ENCODE results near the gene SVIL. TPM values are rescaled to one million over a fixed set of nuclear protein-coding genes. Genes with fewer than 3 reads are reported as not detected.
A peak's percentile ranks its signal among the peaks of the same experiment; 100 is the strongest.
"Not testable (repeated sequence)": the region's sequence is repeated elsewhere in the genome, so short reads cannot be mapped to it uniquely, and the experiment has no call there.

SVIL gene
- total RNA-seq, 2 donors from 2014 or later, result 12.2 to 14.2 TPM

DNA sequence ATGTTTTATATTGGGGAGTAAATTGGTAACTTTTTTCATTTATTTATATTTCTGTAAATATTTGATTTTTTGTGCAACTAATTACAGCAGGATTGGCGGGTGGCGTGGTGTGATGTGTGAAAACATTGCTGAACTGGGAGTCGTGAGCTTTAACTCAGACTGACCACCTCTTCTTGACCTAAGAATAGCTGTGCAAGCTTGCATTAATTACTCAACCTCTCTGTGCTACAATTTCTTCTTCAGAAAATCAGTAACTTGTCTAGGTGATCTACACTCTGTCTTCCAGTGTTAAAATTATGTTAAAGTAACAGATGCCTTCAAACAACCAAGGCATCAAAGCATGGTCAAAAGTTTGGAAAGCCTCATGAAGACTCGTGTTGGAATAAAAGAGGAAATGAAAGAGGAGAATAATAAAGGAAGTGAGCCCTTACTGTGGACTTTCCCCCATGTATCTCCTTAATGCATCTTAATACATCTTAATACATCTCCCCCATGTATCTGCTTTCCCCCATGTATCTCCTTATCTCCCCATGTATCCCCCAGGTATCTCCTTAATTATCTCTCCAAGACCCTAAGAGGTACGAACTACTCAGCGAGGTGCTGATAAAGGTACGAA, 71.2 kb downstream of the SVIL start:
- Mint-ChIP-seq H3K36me3 (ENCODE audit: insufficient read depth in 2 of 2) (no peaks in the 10 kb centered on the region), H3K4me1 (ENCODE audit: low read depth) (no peaks in the 10 kb centered on the region), H3K27me3 (ENCODE audit: low read depth) (no peaks in the 10 kb centered on the region), H3K4me3 (no peak overlapping the region), H3K9me3 (no peaks in the 10 kb centered on the region), H3K27ac (no peak overlapping the region)
- no peak for DNase-seq
- no peak for ATAC-seq (replicated peaks in 1 of 2)

DNA sequence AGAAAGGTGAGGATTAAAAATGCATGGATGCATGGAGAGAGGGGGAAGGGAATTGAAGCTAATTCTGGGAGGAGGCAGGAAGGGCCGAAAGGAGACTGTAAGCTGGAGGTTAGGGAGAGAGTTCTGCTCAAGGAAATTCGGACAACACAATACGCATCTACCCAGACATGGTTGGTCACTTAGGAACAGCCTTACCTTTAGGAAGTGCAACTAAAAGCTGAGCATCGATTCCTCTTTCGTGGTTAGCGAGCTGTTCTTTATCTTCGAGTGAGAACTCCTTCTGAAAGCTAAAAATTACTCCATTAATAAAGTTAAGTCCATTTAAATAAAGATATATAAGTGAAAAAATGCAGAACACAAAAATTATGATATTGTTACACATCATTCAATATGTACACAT, 71.8 kb downstream of the SVIL start:
- DNase-seq; H3K4me1 Mint-ChIP-seq (ENCODE audit: low read depth); H3K27me3 Mint-ChIP-seq (ENCODE audit: low read depth); ATAC-seq (replicated peaks in 1 of 2); H3K9me3 Mint-ChIP-seq; H3K27ac Mint-ChIP-seq; H3K36me3 Mint-ChIP-seq (ENCODE audit: insufficient read depth in 2 of 2); H3K4me3 Mint-ChIP-seq: not testable (repeated sequence)

DNA sequence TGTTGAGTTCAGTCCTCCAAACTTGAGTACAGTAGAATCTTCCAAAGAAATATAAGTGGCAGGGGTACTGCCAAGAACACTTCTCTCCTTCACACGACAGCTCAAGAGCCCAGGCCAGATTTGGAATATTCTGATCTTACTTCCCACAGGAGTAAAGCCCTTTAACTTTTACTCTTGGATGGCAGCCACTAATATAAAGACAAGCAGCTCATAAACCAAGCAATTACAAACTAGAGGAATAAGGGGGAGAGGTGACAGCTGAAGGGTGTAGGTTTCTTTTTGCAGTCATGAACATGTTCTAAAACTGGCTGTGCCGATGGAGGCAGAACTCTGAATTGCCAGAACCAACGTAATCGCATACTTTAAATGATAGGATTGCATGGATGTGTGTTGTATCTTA, 74.8 kb downstream of the SVIL start:
- ATAC-seq (replicated peaks in 1 of 2) (no peak), DNase-seq (no peak)
- no peaks in the 10 kb centered on the region for H3K4me1 Mint-ChIP-seq (ENCODE audit: low read depth)
- H3K9me3 Mint-ChIP-seq, result no peaks in the 10 kb centered on the region
- no peak overlapping the region for H3K4me3 Mint-ChIP-seq
- no peaks in the 10 kb centered on the region for H3K27me3 Mint-ChIP-seq (ENCODE audit: low read depth)
- no peaks in the 10 kb centered on the region for H3K36me3 Mint-ChIP-seq (ENCODE audit: insufficient read depth in 2 of 2)
- H3K27ac Mint-ChIP-seq, result no peak overlapping the region

DNA sequence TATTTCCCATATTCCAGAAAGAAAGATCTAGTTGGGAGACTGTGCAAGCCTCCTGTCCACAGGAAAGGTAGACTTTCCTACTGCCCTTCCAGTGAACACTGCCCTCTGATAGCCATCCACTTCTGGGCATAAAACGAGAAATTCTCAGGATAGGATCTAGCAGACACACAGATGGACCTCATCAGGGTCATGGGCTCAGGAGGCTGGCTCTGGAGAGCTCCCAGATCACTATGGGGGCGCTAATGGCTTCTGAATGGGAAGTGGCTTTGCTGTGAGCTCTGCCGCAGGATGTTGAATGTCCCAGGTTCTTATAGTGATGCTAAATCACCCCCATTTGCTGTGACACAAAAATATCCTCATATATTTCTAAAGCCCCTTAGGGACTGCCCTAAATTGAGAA, 77.1 kb downstream of the SVIL start:
- no peak for ATAC-seq (replicated peaks in 1 of 2)
- DNase-seq, result no peak
- H3K27me3 Mint-ChIP-seq (ENCODE audit: low read depth), result no peaks in the 10 kb centered on the region
- no peak overlapping the region for H3K4me3 Mint-ChIP-seq
- no peaks in the 10 kb centered on the region for H3K36me3 Mint-ChIP-seq (ENCODE audit: insufficient read depth in 2 of 2)
- no peaks in the 10 kb centered on the region for H3K4me1 Mint-ChIP-seq (ENCODE audit: low read depth)
- no peak overlapping the region for H3K27ac Mint-ChIP-seq
- H3K9me3 Mint-ChIP-seq, result no peaks in the 10 kb centered on the region

DNA sequence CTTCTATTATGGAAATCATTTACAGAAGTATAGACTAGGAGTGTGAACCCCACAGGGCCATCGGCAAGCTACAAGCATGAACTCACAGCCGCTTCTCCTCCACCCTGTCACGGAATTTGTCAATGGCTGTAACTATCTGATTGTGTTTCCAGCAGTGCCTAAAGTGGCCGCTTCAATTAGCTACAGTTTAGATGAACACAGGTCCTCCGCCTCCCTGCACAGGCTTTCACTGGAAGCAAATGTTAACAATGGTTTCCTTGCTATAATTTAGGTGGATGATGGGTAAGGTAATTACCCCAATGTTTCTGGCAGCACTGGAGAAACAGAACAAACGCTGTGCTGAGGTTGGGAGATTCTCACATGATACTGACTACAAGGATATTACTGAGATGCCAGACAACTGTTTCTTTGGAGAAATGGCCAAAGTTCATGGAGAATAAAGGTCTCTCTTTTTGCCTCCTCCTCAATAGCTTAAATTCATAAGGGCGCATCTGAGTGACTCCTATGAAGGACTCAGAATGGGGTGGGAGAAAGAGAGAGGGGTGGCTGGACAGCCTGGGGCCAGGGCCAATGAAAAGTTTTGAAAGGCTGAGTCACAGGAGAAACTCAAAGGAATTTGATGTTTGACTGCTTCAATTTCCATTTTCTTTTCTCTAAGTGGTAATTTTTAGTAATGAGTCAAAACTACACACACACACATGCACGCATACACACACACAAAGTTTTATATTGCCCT, 78.9 kb downstream of the SVIL start:
- no peak for DNase-seq
- H3K36me3 Mint-ChIP-seq (ENCODE audit: insufficient read depth in 2 of 2), result peaks cover 1 to 3% of the 10 kb centered on the region in 2 donors
- no peak for ATAC-seq (replicated peaks in 1 of 2)
- H3K4me1 Mint-ChIP-seq (ENCODE audit: low read depth), result no peaks in the 10 kb centered on the region
- H3K9me3 Mint-ChIP-seq, result no peaks in the 10 kb centered on the region
- no peak overlapping the region for H3K4me3 Mint-ChIP-seq
- H3K27ac Mint-ChIP-seq, result no peak overlapping the region
- H3K27me3 Mint-ChIP-seq (ENCODE audit: low read depth), result no peaks in the 10 kb centered on the region

DNA sequence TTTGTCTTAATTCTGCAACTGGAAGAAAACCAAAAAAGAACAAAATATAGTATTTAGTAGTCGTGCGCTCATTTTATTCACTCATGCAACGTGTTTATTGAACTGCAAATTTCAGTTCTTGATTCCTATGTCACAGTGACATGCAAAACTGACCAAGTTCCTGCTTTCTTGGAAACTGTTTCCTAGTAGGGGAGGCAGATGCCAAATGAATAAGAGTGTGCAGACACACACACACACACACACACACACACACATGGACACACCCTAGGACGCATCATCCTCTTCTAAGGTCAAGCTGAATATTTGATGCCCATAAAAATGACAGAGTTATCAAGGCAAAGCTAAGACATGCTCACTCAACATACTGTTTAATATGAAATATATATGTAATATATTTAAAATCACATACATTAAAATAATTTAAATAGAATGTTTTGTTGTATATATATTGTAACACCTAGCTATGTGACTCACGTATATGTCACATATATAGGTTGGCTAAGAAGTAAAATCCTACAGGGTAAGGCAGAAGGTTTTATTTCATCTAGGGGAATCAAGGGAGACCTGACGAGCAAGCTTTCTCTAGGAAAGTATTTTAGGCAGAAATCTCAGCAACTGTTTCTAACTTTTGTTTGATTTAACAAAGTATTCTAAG, 79.6 kb downstream of the SVIL start:
- Mint-ChIP-seq H3K4me1 (ENCODE audit: low read depth) (no peaks in the 10 kb centered on the region), H3K27me3 (ENCODE audit: low read depth) (no peaks in the 10 kb centered on the region), H3K4me3 (no peak overlapping the region)

DNA sequence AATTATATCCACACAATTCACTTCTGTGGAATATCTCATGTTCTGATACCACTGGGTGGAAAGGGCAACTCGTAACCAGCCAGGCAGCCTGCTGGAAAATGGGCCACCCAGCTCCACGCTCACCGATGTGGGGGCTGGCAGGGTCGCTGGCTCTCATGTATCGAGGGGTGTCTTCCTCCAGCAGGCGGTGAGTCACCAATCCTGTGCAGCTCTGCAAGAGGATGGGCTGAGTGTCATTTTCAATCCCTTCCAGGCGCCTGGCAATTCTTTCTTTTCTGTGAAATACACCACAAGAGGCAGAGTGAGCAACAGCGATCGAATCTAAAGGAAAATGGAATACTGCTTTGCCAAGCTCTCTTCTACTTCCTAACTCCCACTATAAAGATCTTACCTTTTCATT, 80.1 kb downstream of the SVIL start:
- H3K4me3 Mint-ChIP-seq, result no peak overlapping the region

More for the DNA sequence above, 79.6 kb downstream of the SVIL start:
- Mint-ChIP-seq H3K9me3 (no peaks in the 10 kb centered on the region), H3K27ac (peak overlapping the region; percentile 32), H3K36me3 (ENCODE audit: insufficient read depth in 2 of 2) (peaks cover 3 to 4% of the 10 kb centered on the region in 2 donors)
- ATAC-seq (replicated peaks in 1 of 2), result no peak
- no peak for DNase-seq

DNA sequence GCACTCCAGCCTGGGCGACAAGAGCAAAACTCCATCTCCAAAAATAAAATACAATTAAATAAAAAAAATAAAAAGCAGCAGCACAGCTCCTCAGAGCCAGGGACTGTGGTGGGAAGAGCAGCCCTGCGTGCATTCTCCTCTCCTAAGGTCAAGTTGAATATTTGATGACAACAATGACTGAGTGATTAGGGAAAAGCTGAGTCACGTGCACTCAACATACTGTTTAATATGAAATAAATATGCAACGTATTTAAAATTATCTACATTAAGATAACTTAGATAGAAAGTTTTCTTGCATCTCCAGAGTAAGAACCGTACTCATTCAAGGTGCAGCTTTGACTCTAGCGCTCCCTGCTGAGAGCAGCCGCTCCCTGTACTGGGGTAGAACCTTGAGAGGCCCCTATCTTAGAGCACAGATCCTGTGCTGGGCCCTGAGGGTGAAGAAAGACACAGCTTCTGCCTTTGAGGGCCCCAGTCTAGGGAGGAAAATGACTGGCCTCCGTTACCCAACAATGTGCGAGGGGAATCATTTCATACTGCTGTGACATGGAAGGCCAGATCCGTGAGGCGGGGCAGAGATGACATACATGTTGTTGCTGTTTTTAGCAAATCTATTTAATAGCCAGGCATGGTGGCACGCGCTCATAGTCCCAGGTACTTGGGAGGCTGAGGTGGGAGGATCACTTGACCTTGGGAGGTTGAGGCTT, 81.1 kb downstream of the SVIL start:
- Mint-ChIP-seq H3K4me3 (no peak overlapping the region), H3K9me3 (no peaks in the 10 kb centered on the region), H3K27ac (no peak overlapping the region), H3K27me3 (ENCODE audit: low read depth) (no peaks in the 10 kb centered on the region), H3K36me3 (ENCODE audit: insufficient read depth in 2 of 2) (peaks cover 3 to 4% of the 10 kb centered on the region in 2 donors), H3K4me1 (ENCODE audit: low read depth) (peaks cover under 1% of the 10 kb centered on the region)
- no peak for DNase-seq
- ATAC-seq (replicated peaks in 1 of 2), result no peak

More for the DNA sequence above, 80.1 kb downstream of the SVIL start:
- Mint-ChIP-seq H3K27me3 (ENCODE audit: low read depth) (no peaks in the 10 kb centered on the region), H3K9me3 (no peaks in the 10 kb centered on the region), H3K27ac (peak overlapping the region; percentile 32), H3K36me3 (ENCODE audit: insufficient read depth in 2 of 2) (peaks cover 3 to 4% of the 10 kb centered on the region in 2 donors), H3K4me1 (ENCODE audit: low read depth) (no peaks in the 10 kb centered on the region)
- ATAC-seq (replicated peaks in 1 of 2), result no peak
- no peak for DNase-seq

DNA sequence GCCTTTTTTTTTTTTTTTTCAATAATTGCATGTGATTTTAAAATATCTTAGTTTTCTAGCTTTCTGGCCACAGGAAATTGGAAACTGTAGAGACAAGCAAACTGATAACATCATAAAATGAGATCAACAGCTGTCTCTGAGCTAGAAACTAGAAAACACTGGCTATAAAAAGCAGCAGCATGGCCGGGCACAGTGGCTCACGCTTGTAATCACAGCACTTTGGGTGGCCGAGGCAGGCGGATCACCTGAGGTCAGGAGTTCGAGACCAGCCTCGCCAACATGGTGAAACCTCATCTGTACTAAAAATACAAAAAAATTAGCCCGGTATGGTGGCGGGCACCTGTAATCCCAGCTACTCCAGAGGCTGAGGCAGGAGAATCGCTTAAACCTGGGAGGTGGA, 81.7 kb downstream of the SVIL start:
- H3K4me1 Mint-ChIP-seq (ENCODE audit: low read depth); H3K27ac Mint-ChIP-seq; DNase-seq; H3K27me3 Mint-ChIP-seq (ENCODE audit: low read depth); H3K9me3 Mint-ChIP-seq; H3K4me3 Mint-ChIP-seq; H3K36me3 Mint-ChIP-seq (ENCODE audit: insufficient read depth in 2 of 2); ATAC-seq (replicated peaks in 1 of 2): not testable (repeated sequence)

DNA sequence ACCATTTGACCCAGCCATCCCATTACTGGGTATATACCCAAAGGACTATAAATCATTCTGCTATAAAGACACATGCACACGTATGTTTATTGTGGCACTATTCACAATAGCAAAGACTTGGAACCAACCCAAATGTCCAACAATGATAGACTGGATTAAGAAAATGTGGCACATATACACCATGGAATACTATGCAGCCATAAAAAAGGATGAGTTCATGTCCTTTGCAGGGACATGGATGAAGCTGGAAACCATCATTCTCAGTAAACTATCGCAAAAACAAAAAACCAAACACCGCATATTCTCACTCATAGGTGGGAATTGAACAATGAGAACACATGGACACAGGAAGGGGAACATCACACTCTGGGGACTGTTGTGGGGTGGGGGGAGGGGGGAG, 85.3 kb downstream of the SVIL start:
- not testable (repeated sequence) for H3K36me3 Mint-ChIP-seq (ENCODE audit: insufficient read depth in 2 of 2); DNase-seq; ATAC-seq (replicated peaks in 1 of 2); H3K27ac Mint-ChIP-seq; H3K4me1 Mint-ChIP-seq (ENCODE audit: low read depth); H3K9me3 Mint-ChIP-seq; H3K4me3 Mint-ChIP-seq; H3K27me3 Mint-ChIP-seq (ENCODE audit: low read depth)

DNA sequence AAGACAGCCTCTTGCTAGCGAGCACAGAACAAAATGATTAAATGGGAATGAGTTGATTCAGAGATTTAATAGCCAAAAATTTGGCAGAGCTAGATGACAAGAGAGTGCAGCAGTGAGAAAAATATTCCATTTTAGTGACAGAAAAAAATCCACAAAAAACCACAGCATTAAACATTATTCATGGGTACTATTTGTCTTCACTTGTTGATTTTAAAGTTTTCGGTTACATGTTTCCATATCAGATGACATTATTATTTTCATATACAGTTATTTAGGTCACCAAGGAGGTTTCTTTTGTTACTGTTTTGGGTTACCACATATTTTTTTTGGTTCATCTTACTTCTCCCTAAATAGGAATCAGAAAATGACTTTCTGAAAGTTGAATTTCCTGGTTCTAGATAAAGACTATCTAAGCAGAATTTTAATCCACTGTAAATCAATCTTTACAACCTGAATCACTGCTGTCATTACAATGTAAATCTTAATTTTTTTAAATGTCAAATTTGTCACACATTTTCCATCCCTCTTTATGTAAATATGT, 87.9 kb downstream of the SVIL start:
- Mint-ChIP-seq H3K4me3 (no peak overlapping the region), H3K27ac (no peak overlapping the region), H3K36me3 (ENCODE audit: insufficient read depth in 2 of 2) (peaks cover 3 to 7% of the 10 kb centered on the region in 2 donors), H3K27me3 (ENCODE audit: low read depth) (no peaks in the 10 kb centered on the region), H3K4me1 (ENCODE audit: low read depth) (peaks cover 9% of the 10 kb centered on the region), H3K9me3 (no peaks in the 10 kb centered on the region)
- DNase-seq (no peak), ATAC-seq (replicated peaks in 1 of 2) (no peak)

DNA sequence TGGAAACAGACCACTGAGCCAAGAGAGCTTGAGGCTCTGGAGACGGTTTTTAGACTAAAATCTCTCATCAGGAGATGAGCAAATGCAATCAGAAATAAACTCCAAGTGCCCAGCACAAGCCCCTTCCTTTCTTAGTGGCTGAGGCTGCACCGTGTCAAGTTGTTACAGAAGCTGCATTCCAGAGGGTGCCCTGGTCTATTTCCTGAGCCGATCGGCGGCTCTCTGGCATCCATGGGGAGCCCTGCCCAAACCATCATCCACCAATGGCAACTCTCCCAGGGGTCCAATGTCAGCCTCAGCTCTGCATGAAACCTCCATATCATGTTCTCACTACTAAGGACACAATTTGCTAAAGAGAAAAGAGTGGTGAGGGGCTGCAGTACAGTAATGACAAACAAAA, 89.6 kb downstream of the SVIL start:
- Mint-ChIP-seq H3K4me3 (no peak overlapping the region), H3K27ac (no peak overlapping the region)
- ATAC-seq (replicated peaks in 1 of 2), result no peak

DNA sequence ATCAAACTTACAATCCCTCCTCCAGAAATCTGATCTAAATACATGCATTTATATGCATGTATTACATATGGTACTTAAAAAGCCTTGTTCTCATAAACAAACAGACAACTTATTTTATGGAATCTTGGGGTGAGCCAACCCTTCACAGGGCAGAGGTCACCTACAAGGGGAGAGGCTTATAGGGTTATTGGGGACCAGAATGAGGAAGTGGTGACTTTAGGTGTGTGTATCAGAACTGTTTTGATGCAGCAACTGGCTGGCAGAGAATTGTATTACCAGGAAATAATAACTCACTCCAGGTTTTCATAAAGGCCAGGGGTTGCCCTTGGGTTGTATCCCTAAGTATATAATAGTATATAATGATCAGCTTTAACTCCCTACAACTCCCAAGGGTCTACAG, 91.1 kb downstream of the SVIL start:
- peaks cover 0 to 3% of the 10 kb centered on the region in 2 donors for H3K36me3 Mint-ChIP-seq (ENCODE audit: insufficient read depth in 2 of 2)
- no peak overlapping the region for H3K4me3 Mint-ChIP-seq
- H3K9me3 Mint-ChIP-seq, result no peaks in the 10 kb centered on the region
- H3K27me3 Mint-ChIP-seq (ENCODE audit: low read depth), result no peaks in the 10 kb centered on the region
- peak overlapping the region; percentile 19 for H3K27ac Mint-ChIP-seq
- DNase-seq (no peak), ATAC-seq (replicated peaks in 1 of 2) (no peak)
- peaks cover 8% of the 10 kb centered on the region for H3K4me1 Mint-ChIP-seq (ENCODE audit: low read depth)

More for the DNA sequence above, 89.6 kb downstream of the SVIL start:
- peaks cover 0 to 3% of the 10 kb centered on the region in 2 donors for H3K36me3 Mint-ChIP-seq (ENCODE audit: insufficient read depth in 2 of 2)
- no peaks in the 10 kb centered on the region for H3K27me3 Mint-ChIP-seq (ENCODE audit: low read depth)
- DNase-seq, result no peak
- no peaks in the 10 kb centered on the region for H3K9me3 Mint-ChIP-seq
- peaks cover 9% of the 10 kb centered on the region for H3K4me1 Mint-ChIP-seq (ENCODE audit: low read depth)

All from activated T-cell treated with anti-CD3 and anti-CD28 coated beads, Interleukin-2, amount 50 U/mL, for 72 hours (primary cell).